Measurements from ENCODE around the gene NDUFAB1.
"Not testable (repeated sequence)": the region's sequence is repeated elsewhere in the genome, so short reads cannot be mapped to it uniquely, and the experiment has no call there.

NDUFAB1 gene

DNA sequence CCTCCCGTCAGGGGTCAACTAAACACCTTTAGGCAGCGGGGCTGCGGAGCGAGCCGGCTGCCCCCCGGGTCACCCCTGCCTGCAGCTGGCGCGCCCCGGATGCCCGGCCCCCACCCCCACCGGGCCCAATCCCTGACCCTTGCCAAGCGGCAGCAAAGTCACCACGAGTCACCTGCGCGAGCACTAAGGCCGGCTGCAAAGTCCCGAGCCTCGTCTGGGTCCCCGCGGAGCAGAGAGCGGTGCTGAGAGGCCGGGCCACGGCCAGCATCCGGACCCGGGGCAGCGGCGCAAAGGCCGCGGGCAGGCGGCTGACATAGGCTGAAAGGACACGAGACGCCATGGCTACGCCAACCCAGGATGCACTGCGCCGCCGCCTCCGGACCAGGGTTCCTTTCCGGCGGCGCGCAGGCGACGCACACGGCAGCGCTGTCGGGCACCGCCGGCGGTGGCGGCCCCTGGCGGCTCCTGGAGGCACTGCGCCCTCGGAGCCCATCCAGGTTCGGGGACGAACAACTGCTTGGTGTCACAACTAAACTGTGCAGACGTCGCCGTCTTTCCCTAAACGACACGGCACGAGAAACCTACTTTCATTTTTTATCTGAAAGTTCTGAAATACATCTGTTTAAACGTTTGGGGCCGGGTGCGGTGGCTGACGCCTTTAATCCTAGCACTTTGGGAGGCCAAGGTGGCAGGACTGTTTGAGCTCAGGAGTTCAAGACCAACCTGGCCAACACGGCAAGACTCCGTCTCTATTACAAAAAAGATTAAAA, at the start of gene NDUFAB1:
NDUFAB1 (minus strand) TSS at position 366 of the 770 bp plus-strand sequence; CDS start at position 340, 26 bp downstream.
- peak; percentile 81 to 91 for DNase-seq (ENCODE audit: low read depth in 1 of 2, low spot score in 1 of 2)

GRCh38 chr16:23642246-23642774, 46.2 kb upstream of the NDUFAB1 start:
- DNase-seq (ENCODE audit: low read depth in 1 of 2, low spot score in 1 of 2), result no peak

- peak; percentile 66 to 74 for DNase-seq (ENCODE audit: low read depth in 1 of 2, low spot score in 1 of 2)
These were observed 45.0 kb upstream of the NDUFAB1 start, which contains the start of the genes DCTN5 and PALB2 for GRCh38 chr16:23640931-23641765. TSS of gene DCTN5 (plus strand) at chr16:23641466. CDS start at chr16:23641543, 77 bp downstream. TSS of gene PALB2 (minus strand) at chr16:23641310. CDS start at chr16:23641157, 153 bp downstream.

DNA sequence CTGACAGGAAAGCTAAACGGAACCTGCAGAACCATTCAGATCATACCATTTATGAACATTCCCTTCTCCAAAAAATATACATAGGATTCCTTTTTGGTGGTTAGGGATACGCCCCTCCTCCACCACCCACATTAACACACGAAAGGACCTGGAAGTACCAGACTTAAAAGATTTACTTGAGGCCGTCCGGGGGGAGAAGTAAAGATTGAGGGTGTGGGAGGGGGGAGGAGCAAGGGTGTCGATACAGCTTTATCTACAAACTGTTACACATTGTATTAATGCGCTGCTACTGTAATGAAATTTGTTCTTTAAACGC, 44.5 kb upstream of the NDUFAB1 start:
- DNase-seq (ENCODE audit: low read depth in 1 of 2, low spot score in 1 of 2), result no peak

- no peak for DNase-seq (ENCODE audit: low read depth in 1 of 2, low spot score in 1 of 2)
These were observed 39.8 kb upstream of the NDUFAB1 start for GRCh38 chr16:23635958-23636357.

DNA sequence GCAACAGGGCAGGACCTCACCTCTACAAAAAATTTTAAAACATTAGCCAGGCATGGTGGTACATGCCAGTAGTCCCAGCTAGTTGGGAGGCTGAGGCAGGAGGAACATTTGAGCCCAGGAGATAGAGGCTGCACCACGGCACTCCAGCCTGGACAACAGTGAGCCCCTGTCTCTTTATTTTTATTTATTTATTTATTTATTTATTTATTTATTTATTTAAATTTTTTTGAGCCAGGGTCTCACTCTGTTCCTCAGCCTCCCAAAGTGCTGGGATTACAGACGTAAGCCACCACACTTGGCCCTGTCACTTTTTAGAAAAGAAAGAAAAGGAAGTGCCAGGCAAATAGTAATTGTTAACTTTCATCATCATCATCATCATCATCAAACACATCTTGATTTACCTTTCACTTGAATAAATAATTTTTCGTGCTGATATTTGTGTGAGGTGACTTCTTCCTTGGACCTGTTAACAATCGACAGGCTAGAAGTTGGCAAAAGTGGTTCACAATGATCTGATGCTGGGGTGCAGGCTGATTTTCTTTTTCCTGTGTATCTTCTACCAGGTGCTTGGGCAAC, 38.4 kb upstream of the NDUFAB1 start:
- no peak for DNase-seq (ENCODE audit: low read depth in 1 of 2, low spot score in 1 of 2)

DNA sequence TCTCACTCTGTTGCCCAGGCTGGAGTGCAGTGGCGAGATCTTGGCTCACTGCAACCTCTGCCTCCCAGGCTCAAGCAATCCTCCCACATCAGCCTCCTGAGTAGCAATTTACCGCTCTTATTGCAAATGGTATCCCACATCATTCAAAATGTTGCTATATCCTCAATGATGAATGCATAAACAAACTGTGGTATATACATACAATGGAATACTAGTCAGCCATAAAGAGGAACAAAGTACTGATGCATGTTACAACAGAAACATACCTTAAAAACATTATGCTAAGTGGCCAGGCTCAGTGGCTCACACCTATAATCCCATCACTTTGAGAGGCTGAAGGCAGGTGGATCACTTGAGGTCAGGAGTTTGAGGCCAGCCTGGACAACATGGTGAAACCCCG, 35.8 kb upstream of the NDUFAB1 start:
- DNase-seq (ENCODE audit: low read depth in 1 of 2, low spot score in 1 of 2), result not testable (repeated sequence)

GRCh38 chr16:23629516-23629915, 33.4 kb upstream of the NDUFAB1 start:
- no peak for DNase-seq (ENCODE audit: low read depth in 1 of 2, low spot score in 1 of 2)

DNA sequence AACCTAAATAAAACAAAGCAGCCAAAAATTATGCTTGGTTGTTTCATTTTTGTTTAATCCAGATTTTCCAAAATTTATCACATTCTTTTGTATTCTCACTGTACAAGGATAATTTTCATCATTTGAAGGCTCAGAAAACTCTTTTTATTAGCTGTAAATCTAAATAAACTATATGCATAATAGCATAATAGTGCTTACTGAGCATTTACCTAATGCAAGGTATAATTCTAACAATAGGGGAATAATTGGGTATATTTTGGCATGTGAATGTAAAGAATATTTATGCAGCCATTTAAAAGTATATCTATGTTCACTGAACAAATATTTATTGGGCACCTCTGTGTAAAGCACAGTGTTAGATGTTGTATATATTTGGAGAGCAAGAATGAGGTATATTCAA, 28.0 kb upstream of the NDUFAB1 start:
- DNase-seq (ENCODE audit: low read depth in 1 of 2, low spot score in 1 of 2), result no peak

- DNase-seq (ENCODE audit: low read depth in 1 of 2, low spot score in 1 of 2), result no peak
These were observed 19.7 kb upstream of the NDUFAB1 start for GRCh38 chr16:23615805-23616204.

GRCh38 chr16:23611936-23612335, 15.8 kb upstream of the NDUFAB1 start:
- no peak for DNase-seq (ENCODE audit: low read depth in 1 of 2, low spot score in 1 of 2)

DNA sequence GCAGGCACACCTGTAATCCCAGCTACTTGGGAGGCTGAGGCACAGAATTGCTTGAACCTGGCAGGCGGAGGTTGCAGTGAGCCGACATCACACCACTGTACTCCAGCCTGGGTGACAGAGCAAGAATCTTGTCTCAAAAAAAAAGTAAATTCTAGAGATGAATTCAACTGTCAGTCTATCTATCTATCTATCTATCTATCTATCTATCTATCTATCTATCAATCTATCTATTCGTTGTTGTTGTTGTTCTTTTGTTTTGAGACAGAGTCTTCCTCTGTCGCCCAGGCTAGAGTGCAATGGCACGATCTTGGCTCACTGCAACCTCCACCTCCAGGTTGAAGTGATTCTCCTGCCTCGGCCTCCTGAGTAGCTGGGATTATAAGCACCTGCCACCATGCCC, 14.8 kb upstream of the NDUFAB1 start:
- not testable (repeated sequence) for DNase-seq (ENCODE audit: low read depth in 1 of 2, low spot score in 1 of 2)

DNA sequence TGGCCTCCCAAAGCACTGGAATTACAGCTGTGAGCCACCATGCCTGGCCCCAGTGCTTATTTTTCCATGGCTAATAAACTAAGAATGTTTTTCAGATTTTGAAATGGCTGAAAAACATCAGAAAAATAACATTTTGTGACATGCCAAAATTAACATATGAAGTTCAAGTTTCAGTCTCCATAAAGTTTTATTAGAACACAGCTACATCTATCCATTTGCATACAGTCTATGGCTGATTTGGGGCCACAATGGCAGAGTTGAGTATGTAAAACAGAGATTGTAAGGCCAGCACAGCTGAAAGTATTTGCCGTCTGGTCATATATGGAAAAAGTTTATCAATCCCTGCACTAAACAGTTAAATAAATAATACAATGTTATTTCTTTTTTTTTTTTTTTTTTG, 13.8 kb upstream of the NDUFAB1 start:
- DNase-seq (ENCODE audit: low read depth in 1 of 2, low spot score in 1 of 2), result no peak

GRCh38 chr16:23608194-23608593, 12.1 kb upstream of the NDUFAB1 start:
- no peak for DNase-seq (ENCODE audit: low read depth in 1 of 2, low spot score in 1 of 2)

DNA sequence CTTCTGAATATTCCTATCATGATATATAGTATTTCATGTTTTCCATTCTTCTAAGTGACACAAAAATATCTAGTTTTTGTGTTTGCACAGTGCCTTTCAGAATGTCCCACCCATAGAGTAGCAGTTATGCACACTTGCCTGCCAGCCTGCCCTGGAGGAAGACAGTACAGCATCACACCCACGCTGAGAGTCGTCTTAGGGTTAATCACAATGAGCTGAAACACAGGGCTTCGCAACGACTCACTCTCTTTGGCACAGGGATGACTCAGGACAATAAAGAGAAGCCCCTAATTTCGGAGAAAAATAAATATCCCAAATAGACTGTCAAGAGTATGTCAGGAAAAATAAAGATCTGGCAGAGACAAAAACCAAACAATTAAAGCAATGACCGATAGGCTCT, 11.6 kb upstream of the NDUFAB1 start:
- DNase-seq (ENCODE audit: low read depth in 1 of 2, low spot score in 1 of 2), result no peak

DNA sequence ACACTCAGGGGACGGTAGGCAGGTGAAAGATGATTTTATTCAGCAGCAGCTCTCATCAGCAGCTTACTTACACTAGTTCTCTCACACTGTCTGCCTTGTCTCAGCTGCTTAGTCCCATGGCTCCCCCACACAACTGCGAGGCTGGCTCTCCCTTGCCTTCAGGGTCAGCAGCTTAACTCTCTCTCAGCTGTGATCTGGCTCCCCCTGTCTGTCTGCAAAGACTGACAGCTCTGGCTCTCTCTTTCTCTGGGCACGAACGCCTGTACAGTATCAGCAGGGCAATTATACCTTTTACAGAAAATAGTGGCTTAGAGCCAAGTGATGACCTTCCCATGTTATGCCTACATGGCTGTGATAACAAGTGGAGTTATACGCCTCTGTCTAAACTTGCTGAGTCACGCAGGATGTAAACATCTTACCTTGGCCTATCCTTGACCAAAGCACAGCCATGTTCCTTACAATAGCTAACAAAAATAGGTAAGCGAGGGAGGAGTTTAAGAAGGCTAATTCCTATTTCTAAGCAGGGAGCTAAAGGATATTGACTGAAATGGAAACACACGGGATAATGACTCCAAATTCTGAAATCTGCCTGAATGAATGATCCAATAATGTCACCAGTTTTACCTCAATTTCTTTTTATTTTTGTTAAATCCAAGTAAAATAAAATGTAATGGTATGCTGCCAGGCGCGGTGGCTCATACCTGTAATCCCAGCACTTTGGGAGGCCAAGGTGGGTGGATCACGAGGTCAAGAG, 1.1 kb upstream of the NDUFAB1 start:
- DNase-seq (ENCODE audit: low read depth in 1 of 2, low spot score in 1 of 2), result no peak

DNA sequence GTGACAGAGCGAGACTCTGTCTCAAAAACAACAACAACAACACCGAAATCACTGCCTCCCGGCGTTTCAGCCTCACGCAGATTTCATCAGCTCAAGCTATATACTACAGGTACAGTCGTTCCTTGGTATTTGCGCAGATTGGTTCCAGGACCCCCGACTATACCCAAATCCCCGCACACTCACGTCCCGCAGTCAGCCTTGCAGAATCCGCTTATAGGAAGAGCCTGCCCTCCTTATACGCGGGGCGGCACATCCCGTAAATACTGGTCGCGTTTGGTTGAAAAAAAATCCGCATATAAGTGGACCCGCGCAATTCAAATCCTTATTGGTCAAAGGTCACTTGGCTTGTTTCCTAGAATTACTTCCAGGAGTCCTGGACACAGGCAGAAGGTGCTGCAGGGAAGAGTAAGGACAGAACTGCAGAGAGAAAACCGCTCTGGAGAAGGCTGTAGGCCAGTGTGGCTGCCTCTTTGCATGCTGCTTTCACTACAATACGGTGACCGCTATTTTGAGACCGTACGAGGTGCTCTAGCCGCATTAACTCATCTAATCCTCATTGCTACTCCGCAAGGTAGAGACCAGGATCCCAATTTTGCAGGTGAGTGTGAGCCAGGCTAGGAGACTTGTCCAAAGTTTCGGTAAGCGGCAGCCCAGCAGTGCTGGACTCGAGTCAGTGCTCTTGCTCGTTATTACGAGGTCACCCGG, 718 bp downstream of the NDUFAB1 start:
- no peak for DNase-seq (ENCODE audit: low read depth in 1 of 2, low spot score in 1 of 2)

- no peak for DNase-seq (ENCODE audit: low read depth in 1 of 2, low spot score in 1 of 2)
These were observed 1.9 kb downstream of the NDUFAB1 start for GRCh38 chr16:23594186-23594585.

- DNase-seq (ENCODE audit: low read depth in 1 of 2, low spot score in 1 of 2), result no peak
These were observed 5.9 kb downstream of the NDUFAB1 start for GRCh38 chr16:23590181-23590580.

GRCh38 chr16:23587726-23588125, 8.4 kb downstream of the NDUFAB1 start:
- no peak for DNase-seq (ENCODE audit: low read depth in 1 of 2, low spot score in 1 of 2)

Data from stimulated activated CD4-positive, alpha-beta T cell treated with anti-CD3 and anti-CD28 coated beads, Interleukin-15, amount 100 ng/mL, for 1 hour (primary cell).